Measurements from ENCODE around the gene CDC14B.

DNA sequence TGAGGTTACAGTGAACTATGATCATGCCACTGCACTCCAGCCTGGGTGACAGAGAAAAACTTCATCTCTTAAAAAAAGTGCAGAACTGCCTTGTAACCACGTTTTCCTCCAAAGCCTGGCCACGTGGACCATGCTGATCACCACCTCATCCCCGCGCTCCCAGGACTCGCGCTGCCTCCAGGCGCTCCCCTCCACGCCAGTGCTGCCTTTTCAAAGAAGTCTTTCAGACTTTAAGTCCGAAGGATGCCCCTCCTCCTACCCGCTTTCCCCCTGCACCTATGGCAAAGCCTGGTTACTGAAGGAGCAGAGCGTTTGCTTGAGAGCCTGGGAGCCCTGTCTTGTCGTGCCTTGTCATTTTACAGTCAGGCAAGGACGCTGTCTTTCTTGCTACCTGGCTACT, 125.9 kb downstream of the CDC14B start:
- TF ChIP-seq, protein P1, sequence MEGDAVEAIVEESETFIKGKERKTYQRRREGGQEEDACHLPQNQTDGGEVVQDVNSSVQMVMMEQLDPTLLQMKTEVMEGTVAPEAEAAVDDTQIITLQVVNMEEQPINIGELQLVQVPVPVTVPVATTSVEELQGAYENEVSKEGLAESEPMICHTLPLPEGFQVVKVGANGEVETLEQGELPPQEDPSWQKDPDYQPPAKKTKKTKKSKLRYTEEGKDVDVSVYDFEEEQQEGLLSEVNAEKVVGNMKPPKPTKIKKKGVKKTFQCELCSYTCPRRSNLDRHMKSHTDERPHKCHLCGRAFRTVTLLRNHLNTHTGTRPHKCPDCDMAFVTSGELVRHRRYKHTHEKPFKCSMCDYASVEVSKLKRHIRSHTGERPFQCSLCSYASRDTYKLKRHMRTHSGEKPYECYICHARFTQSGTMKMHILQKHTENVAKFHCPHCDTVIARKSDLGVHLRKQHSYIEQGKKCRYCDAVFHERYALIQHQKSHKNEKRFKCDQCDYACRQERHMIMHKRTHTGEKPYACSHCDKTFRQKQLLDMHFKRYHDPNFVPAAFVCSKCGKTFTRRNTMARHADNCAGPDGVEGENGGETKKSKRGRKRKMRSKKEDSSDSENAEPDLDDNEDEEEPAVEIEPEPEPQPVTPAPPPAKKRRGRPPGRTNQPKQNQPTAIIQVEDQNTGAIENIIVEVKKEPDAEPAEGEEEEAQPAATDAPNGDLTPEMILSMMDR (IDR thresholded peaks at IDR 0.05; ENCODE audit: borderline replicate concordance, extremely low read depth, low read length, poor library complexity, severe bottlenecking), result no peak
- no peak for TF ChIP-seq EZH2 (IDR thresholded peaks at IDR 0.05; ENCODE audit: borderline replicate concordance, low read depth, low read length, severe bottlenecking)
